Thoracic aorta (tissue), 2 donors: ENCODE results near the gene ELFN1. TPM values are rescaled to one million over a fixed set of nuclear protein-coding genes. Genes with fewer than 3 reads are reported as not detected.

ENCODE experiments used
- ATAC-seq: fragments of 150-250 bp; one replicate; pipeline ENCODE4 v1.8.0; 2017; ENCODE audit warnings: low read depth; ENCODE audit not compliant: insufficient number of reproducible peaks, low FRiP score
- DNase-seq: peaks from one replicate; pipeline ENCODE4 v3.0.0-alpha.2; 2020; ENCODE audit warnings: low spot score
- H3K27ac ChIP-seq, 2 donors: fragments of 200-600 bp; sonication (generic); 1 replicate in 1 of 2; 2 replicates in 1 of 2; pipeline ENCODE4 v1.5.1; 2016; ENCODE audit warnings: mild to moderate bottlenecking in 2 of 2, moderate library complexity in 2 of 2
- H3K27me3 ChIP-seq: fragments of 200-600 bp; sonication (generic); replicated peaks from 2 replicates; pipeline ENCODE4 v1.6.0; 2016; ENCODE audit warnings: mild to moderate bottlenecking; ENCODE audit not compliant: insufficient read depth
- H3K36me3 ChIP-seq: fragments of 200-600 bp; sonication (generic); one replicate; pipeline ENCODE4 v1.5.1; 2016
- H3K4me1 ChIP-seq, 2 donors: fragments of 200-600 bp; sonication (generic); 1 replicate in 1 of 2; 2 replicates in 1 of 2; pipeline versions ENCODE4 v1.5.1 to v1.6.0; 2016; ENCODE audit warnings: low read depth in 2 of 2, mild to moderate bottlenecking in 1 of 2; ENCODE audit not compliant: control insufficient read depth in 1 of 2
- H3K4me3 ChIP-seq: fragments of 200-600 bp; sonication (generic); 2 replicates; pipeline ENCODE4 v1.5.1; 2016; ENCODE audit warnings: mild to moderate bottlenecking
- H3K9me3 ChIP-seq: fragments of 200-600 bp; sonication (generic); 2 replicates; pipeline ENCODE4 v1.5.1; 2016
- CTCF ChIP-seq: fragments of 200-600 bp; sonication (generic); IDR thresholded peaks from one replicate; pipeline ENCODE4 v1.5.1; 2019; ENCODE audit warnings: antibody characterized with exemption
- total RNA-seq, 2 donors: library from RNA; depleted of rRNA; stranded (reverse); fragments of >200 nt; gene quantifications; one replicate each; pipeline versions ENCODE4 v1.1.0 to v1.2.3, GENCODE V29; 2016

Gene ELFN1
- total RNA-seq, 2 donors from 2014 or later, result 0.81 to 0.85 TPM

GRCh38 chr7:1741751-1742554 lies 71.9 kb downstream of the ELFN1 start:
- Histone ChIP-seq H3K9me3 (no peaks in the 10 kb centered on the region), H3K27ac (no peak overlapping the region)

GRCh38 chr7:1742555-1743303 lies 72.7 kb downstream of the ELFN1 start:
- ATAC-seq (no peak), DNase-seq (no peak)

More at GRCh38 chr7:1741751-1742554, 71.9 kb downstream of the ELFN1 start:
- H3K27me3 ChIP-seq, result no peaks in the 10 kb centered on the region
- H3K4me3 ChIP-seq, result no peak overlapping the region
- no peaks in the 10 kb centered on the region for H3K36me3 ChIP-seq
- DNase-seq (no peak), ATAC-seq (no peak)
- no peaks in the 10 kb centered on the region for H3K4me1 ChIP-seq
- no peak for TF ChIP-seq CTCF

GRCh38 chr7:1743481-1744230 lies 73.6 kb downstream of the ELFN1 start:
- H3K36me3 ChIP-seq, result no peaks in the 10 kb centered on the region
- H3K9me3 ChIP-seq, result no peaks in the 10 kb centered on the region
- no peak for DNase-seq
- no peaks in the 10 kb centered on the region for H3K4me1 ChIP-seq
- TF ChIP-seq CTCF, result no peak
- no peaks in the 10 kb centered on the region for H3K27me3 ChIP-seq
- ATAC-seq, result no peak
- no peak overlapping the region for H3K4me3 ChIP-seq
- H3K27ac ChIP-seq, result no peak overlapping the region

More at GRCh38 chr7:1742555-1743303, 72.7 kb downstream of the ELFN1 start:
- TF ChIP-seq CTCF, result no peak
- Histone ChIP-seq H3K9me3 (no peaks in the 10 kb centered on the region), H3K27me3 (no peaks in the 10 kb centered on the region), H3K27ac (no peak overlapping the region), H3K4me1 (no peaks in the 10 kb centered on the region), H3K4me3 (no peak overlapping the region), H3K36me3 (no peaks in the 10 kb centered on the region)

- Histone ChIP-seq H3K9me3 (no peaks in the 10 kb centered on the region), H3K4me3 (no peak overlapping the region), H3K4me1 (no peaks in the 10 kb centered on the region), H3K27ac (no peak overlapping the region), H3K36me3 (no peaks in the 10 kb centered on the region), H3K27me3 (no peaks in the 10 kb centered on the region)
- TF ChIP-seq CTCF, result no peak
- DNase-seq, result no peak
- no peak for ATAC-seq
These were observed 74.4 kb downstream of the ELFN1 start for GRCh38 chr7:1744296-1745017.
